ENCODE data around the gene ASB1.

ASB1 gene

DNA sequence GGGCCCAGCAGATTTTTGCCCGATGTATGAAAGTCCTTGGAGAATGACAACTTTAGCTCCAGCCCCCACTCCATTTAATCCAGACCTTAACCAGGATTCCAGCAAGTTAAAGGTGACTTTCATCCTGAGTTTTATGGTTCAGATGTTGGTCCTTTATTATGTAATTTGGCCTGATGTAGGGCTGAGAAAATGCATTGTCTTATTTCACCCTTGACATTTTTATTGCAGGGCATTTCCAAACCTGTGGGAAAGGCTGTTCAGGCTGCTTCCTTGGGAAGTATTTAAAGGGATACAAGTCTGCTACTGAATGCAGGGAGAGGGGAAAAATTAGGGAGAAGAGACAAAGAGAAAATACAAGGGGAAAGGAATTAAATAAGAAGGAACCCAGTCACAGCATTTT is 48.8 kb downstream of the ASB1 start:
- TF ChIP-seq, protein P1, sequence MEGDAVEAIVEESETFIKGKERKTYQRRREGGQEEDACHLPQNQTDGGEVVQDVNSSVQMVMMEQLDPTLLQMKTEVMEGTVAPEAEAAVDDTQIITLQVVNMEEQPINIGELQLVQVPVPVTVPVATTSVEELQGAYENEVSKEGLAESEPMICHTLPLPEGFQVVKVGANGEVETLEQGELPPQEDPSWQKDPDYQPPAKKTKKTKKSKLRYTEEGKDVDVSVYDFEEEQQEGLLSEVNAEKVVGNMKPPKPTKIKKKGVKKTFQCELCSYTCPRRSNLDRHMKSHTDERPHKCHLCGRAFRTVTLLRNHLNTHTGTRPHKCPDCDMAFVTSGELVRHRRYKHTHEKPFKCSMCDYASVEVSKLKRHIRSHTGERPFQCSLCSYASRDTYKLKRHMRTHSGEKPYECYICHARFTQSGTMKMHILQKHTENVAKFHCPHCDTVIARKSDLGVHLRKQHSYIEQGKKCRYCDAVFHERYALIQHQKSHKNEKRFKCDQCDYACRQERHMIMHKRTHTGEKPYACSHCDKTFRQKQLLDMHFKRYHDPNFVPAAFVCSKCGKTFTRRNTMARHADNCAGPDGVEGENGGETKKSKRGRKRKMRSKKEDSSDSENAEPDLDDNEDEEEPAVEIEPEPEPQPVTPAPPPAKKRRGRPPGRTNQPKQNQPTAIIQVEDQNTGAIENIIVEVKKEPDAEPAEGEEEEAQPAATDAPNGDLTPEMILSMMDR (IDR thresholded peaks at IDR 0.05; ENCODE audit: low read length, missing control alignments) = no peak

GRCh38 chr2:238476258-238476657 is 49.5 kb downstream of the ASB1 start:
- TF ChIP-seq, protein P1 (IDR thresholded peaks at IDR 0.05; ENCODE audit: low read length, missing control alignments) = no peak
- no peak for DNase-seq (ENCODE audit: low read depth)
- no peak overlapping the region for H3K4me3 ChIP-seq (replicated peaks; ENCODE audit: low read depth, low read length)

More for the DNA sequence above, 48.8 kb downstream of the ASB1 start:
- DNase-seq (ENCODE audit: low read depth) = no peak
- H3K4me3 ChIP-seq (replicated peaks; ENCODE audit: low read depth, low read length) = no peak overlapping the region

DNA sequence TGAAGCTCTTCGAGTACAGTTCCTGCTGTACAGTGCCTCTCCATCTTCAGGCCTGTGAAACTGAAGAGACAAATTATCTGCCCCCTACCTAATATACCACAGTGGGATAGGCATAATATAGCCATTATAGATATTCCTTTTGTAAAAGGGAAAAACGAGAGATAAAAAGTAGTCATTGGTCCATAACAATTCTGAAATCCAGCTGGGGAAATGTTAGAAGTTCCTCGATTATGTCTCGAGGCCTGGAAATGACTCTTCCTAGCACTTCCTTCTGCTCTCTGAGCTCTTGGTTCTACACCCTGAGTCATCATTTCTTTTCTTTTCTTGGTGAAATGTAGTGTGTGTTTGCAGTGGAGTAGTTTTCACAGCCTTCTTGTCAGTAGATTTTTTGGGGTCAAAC is 51.5 kb downstream of the ASB1 start:
- TF ChIP-seq, protein P1 (IDR thresholded peaks at IDR 0.05; ENCODE audit: low read length, missing control alignments) = no peak
- H3K4me3 ChIP-seq (replicated peaks; ENCODE audit: low read depth, low read length) = no peak overlapping the region
- DNase-seq (ENCODE audit: low read depth) = no peak

- TF ChIP-seq, protein P1 (IDR thresholded peaks at IDR 0.05; ENCODE audit: low read length, missing control alignments) = no peak
- no peak for DNase-seq (ENCODE audit: low read depth)
- no peak overlapping the region for H3K4me3 ChIP-seq (replicated peaks; ENCODE audit: low read depth, low read length)
These were observed 53.1 kb downstream of the ASB1 start for GRCh38 chr2:238479847-238480246.

DNA sequence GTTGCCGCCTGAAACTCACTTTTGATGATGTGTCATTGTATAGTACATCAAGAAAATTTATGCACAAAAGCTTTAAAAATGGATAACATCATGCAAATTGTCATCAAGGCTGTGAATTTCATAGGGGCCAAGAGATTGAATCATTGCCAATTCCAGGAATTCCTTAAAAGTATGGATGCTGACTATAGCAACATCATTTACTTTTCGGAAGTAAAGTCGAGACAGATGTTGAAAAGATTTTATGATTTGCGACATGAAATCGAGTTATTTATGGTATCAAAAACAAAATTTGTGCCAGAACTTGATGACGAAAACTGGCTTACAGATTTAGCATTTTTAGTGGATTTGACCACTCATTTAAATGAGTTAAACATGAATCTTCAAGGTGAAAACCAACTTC is 56.3 kb downstream of the ASB1 start:
- no peak overlapping the region for H3K4me3 ChIP-seq (replicated peaks; ENCODE audit: low read depth, low read length)
- TF ChIP-seq, protein P1 (IDR thresholded peaks at IDR 0.05; ENCODE audit: low read length, missing control alignments) = no peak
- no peak for DNase-seq (ENCODE audit: low read depth)

DNA sequence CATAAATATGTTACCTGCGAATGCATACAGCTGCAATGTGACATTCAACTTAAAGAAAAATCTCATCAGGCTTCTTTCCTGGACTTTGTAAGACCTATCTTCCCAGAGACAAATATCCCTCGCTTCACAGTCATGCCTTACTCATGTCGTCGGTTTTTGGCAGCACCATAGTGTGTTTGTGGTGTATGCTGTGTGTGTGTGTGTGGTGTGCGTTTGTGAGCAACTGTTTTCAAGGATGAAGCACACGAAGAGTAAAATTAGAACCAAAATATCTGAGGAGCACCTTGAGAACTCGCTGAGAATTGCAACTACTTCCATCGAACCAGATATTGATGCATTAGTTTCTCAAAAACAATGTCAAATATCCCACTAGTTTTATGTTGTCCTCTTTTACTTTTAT is 56.9 kb downstream of the ASB1 start:
- no peak for DNase-seq (ENCODE audit: low read depth)
- TF ChIP-seq, protein P1 (IDR thresholded peaks at IDR 0.05; ENCODE audit: low read length, missing control alignments) = no peak
- no peak overlapping the region for H3K4me3 ChIP-seq (replicated peaks; ENCODE audit: low read depth, low read length)
